ENCODE measurements around the gene TRIM67. TPM values are rescaled to one million over a fixed set of nuclear protein-coding genes. Genes with fewer than 3 reads are reported as not detected.

Gene TRIM67
- total and polyA plus RNA-seq, 10 donors = under 0.01 to 0.06 (median under 0.01) TPM; not detected in 7

GRCh38 chr1:231176421-231176820 is 14.6 kb downstream of the TRIM67 start:
- H3K9me3 ChIP-seq = peaks cover 0 to 9% (median 0%) of the 10 kb centered on the region in 8 donors
- H3K4me1 ChIP-seq = no peaks in the 10 kb centered on the region
- no peak for DNase-seq
- 26 to 84% (median 43%) methylated on average over 1 of the region's 1 CpG for WGBS, 5 donors
- H3K4me3 ChIP-seq = no peak overlapping the region
- H3K36me3 ChIP-seq = no peaks in the 10 kb centered on the region
- peaks cover 0 to 62% (median 6%) of the 10 kb centered on the region in 7 donors for H3K27me3 ChIP-seq (replicated peaks in 1 of 7)
- no peak for TF ChIP-seq POLR2AphosphoS5 (IDR thresholded peaks at IDR 0.05)
- TF ChIP-seq CTCF (IDR thresholded peaks at IDR 0.05 in 8 of 11, conservative IDR thresholded peaks at IDR 0.05 in 3 of 11) = no peak
- TF ChIP-seq POLR2A (IDR thresholded peaks at IDR 0.05) = no peak
- H3K27ac ChIP-seq = no peak overlapping the region
- intact Hi-C loops (cut with DNase I; ENCODE audit: low total_unique reads) = no loop called here

GRCh38 chr1:231177226-231177625 is 15.4 kb downstream of the TRIM67 start:
- 65 to 77% (median 70%) methylated on average over 5 of the region's 5 CpGs for WGBS, 5 donors
- H3K9me3 ChIP-seq = peaks cover 0 to 9% (median 0%) of the 10 kb centered on the region in 8 donors
- H3K27ac ChIP-seq = no peak overlapping the region
- H3K27me3 ChIP-seq (replicated peaks in 1 of 7) = peaks cover 0 to 68% (median 6%) of the 10 kb centered on the region in 7 donors
- H3K4me3 ChIP-seq = no peak overlapping the region
- H3K4me1 ChIP-seq = no peaks in the 10 kb centered on the region
- intact Hi-C loops (cut with DNase I; ENCODE audit: low total_unique reads) = no loop called here
- TF ChIP-seq POLR2AphosphoS5 (IDR thresholded peaks at IDR 0.05) (no peak), POLR2A (IDR thresholded peaks at IDR 0.05) (no peak), CTCF (IDR thresholded peaks at IDR 0.05 in 8 of 11, conservative IDR thresholded peaks at IDR 0.05 in 3 of 11) (no peak)
- no peaks in the 10 kb centered on the region for H3K36me3 ChIP-seq
- DNase-seq = no peak

GRCh38 chr1:231177936-231178335 is 16.1 kb downstream of the TRIM67 start:
- no peak overlapping the region for H3K27ac ChIP-seq
- peaks cover 0 to 75% (median 9%) of the 10 kb centered on the region in 7 donors for H3K27me3 ChIP-seq (replicated peaks in 1 of 7)
- H3K9me3 ChIP-seq = peaks cover 0 to 9% (median 0%) of the 10 kb centered on the region in 8 donors
- WGBS, 5 donors = 64 to 87% (median 80%) methylated on average over 1 of the region's 1 CpG
- no peak for TF ChIP-seq POLR2AphosphoS5 (IDR thresholded peaks at IDR 0.05)
- no peak for TF ChIP-seq POLR2A (IDR thresholded peaks at IDR 0.05)
- TF ChIP-seq CTCF (IDR thresholded peaks at IDR 0.05 in 8 of 11, conservative IDR thresholded peaks at IDR 0.05 in 3 of 11) = no peak
- intact Hi-C loops (cut with DNase I; ENCODE audit: low total_unique reads) = no loop called here
- no peaks in the 10 kb centered on the region for H3K4me1 ChIP-seq
- no peaks in the 10 kb centered on the region for H3K36me3 ChIP-seq
- no peak overlapping the region for H3K4me3 ChIP-seq
- no peak for DNase-seq

GRCh38 chr1:231178970-231179369 is 17.1 kb downstream of the TRIM67 start:
- Histone ChIP-seq H3K4me1 (no peaks in the 10 kb centered on the region), H3K27me3 (replicated peaks in 1 of 7) (peaks cover 0 to 85% (median 9%) of the 10 kb centered on the region in 7 donors), H3K36me3 (no peaks in the 10 kb centered on the region), H3K9me3 (peaks cover 0 to 9% (median 0%) of the 10 kb centered on the region in 8 donors), H3K4me3 (no peak overlapping the region), H3K27ac (no peak overlapping the region)
- WGBS, 5 donors = 93 to 100% (median 97%) methylated on average over 2 of the region's 2 CpGs
- no peak for DNase-seq
- intact Hi-C loops (cut with DNase I; ENCODE audit: low total_unique reads) = no loop called here
- TF ChIP-seq POLR2A (IDR thresholded peaks at IDR 0.05) = no peak
- no peak for TF ChIP-seq POLR2AphosphoS5 (IDR thresholded peaks at IDR 0.05)
- TF ChIP-seq CTCF (IDR thresholded peaks at IDR 0.05 in 8 of 11, conservative IDR thresholded peaks at IDR 0.05 in 3 of 11) = no peak
